Prostate gland (tissue), 2 donors: ENCODE data around the gene ZDHHC17.

Source experiments
- CTCF ChIP-seq, 4 experiments: fragments of 200-600 bp in 2 of 4; fragments of 450-650 bp in 2 of 4; sonication (generic) in 2 of 4; IDR thresholded peaks; 1 replicate in 3 of 4; 2 replicates in 1 of 4; pipeline ENCODE4 v1.5.1; 2016 to 2019; ENCODE audit warnings: antibody characterized with exemption in 4 of 4, mild to moderate bottlenecking in 2 of 4, moderate library complexity in 2 of 4
- POLR2A ChIP-seq: fragments of 450-650 bp; IDR thresholded peaks from one replicate; pipeline ENCODE4 v1.6.1; 2016; ENCODE audit warnings: antibody characterized with exemption, mild to moderate bottlenecking
- POLR2AphosphoS5 ChIP-seq: sonication (generic); formaldehyde crosslinking; IDR thresholded peaks from one replicate; pipeline ENCODE4 v1.6.1; 2017; ENCODE audit warnings: antibody characterized with exemption

- TF ChIP-seq CTCF (IDR thresholded peaks at IDR 0.05) (no peak), POLR2AphosphoS5 (no peak), POLR2A (no peak)
Measured at GRCh38 chr12:76874027-76874426, 110.1 kb downstream of the ZDHHC17 start.
